GM10266 (cell line): Measurements from ENCODE around the gene GLIS1.

Experiments used
- DNase-seq: peaks from one replicate; pipeline ENCODE4 v3.0.0; 2012; ENCODE audit errors: extremely low spot score
- TF ChIP-seq, protein P1 (sequence below): IDR thresholded peaks from 2 replicates; pipeline ENCODE4 v1.5.1; 2012; ENCODE audit warnings: mild to moderate bottlenecking, low read depth; ENCODE audit not compliant: control insufficient read depth, insufficient read depth; ENCODE audit errors: missing control alignments

GLIS1 gene

DNA sequence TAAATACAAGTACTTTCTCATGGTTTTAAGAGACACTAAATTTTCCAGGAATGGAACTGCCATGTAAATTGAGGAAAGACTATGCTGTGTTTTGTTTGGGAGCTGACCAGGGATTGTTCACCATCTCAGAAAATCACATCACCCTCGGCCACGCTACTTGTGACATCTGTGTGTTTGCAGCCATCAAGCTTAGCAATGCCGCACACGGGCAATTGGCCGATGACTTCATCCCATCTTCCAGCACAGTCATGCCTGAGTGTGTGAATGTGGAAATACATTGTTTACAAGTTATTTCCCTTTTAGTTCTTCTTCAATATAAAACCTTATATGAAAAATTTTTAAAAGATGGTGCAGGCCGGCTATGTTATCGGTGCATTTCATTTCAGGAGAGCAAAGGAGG lies 121.6 kb downstream of the GLIS1 start:
- TF ChIP-seq, protein P1, sequence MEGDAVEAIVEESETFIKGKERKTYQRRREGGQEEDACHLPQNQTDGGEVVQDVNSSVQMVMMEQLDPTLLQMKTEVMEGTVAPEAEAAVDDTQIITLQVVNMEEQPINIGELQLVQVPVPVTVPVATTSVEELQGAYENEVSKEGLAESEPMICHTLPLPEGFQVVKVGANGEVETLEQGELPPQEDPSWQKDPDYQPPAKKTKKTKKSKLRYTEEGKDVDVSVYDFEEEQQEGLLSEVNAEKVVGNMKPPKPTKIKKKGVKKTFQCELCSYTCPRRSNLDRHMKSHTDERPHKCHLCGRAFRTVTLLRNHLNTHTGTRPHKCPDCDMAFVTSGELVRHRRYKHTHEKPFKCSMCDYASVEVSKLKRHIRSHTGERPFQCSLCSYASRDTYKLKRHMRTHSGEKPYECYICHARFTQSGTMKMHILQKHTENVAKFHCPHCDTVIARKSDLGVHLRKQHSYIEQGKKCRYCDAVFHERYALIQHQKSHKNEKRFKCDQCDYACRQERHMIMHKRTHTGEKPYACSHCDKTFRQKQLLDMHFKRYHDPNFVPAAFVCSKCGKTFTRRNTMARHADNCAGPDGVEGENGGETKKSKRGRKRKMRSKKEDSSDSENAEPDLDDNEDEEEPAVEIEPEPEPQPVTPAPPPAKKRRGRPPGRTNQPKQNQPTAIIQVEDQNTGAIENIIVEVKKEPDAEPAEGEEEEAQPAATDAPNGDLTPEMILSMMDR, result no peak
- no peak for DNase-seq

DNA sequence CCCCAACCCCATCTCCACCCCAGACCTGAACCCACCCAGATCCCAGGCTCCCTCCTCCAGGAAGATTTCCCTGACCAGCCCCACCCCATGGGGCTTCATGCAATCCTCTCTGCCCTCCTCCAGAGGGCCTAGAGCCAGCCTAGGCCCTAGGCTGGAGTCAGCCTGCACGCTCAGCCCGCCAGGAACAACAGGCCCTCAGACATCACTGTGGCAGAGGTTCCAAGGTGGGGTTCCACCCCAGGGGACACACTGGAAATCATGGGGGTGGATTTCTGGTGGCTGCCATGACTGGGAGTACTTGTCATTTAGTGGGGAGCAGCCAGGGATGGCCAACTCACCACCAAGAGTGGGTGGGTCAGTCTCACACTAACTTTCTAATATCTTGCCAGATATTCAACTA lies 122.0 kb downstream of the GLIS1 start:
- DNase-seq, result no peak
- TF ChIP-seq, protein P1, result no peak

- DNase-seq, result no peak
- TF ChIP-seq, protein P1, result no peak
Observed at GRCh38 chr1:53616511-53616910, 122.5 kb downstream of the GLIS1 start.

- DNase-seq, result no peak
- TF ChIP-seq, protein P1, result no peak
Observed at GRCh38 chr1:53615101-53615500, 123.9 kb downstream of the GLIS1 start.

GRCh38 chr1:53614231-53615021 lies 124.5 kb downstream of the GLIS1 start:
- TF ChIP-seq, protein P1, result no peak
- no peak for DNase-seq

DNA sequence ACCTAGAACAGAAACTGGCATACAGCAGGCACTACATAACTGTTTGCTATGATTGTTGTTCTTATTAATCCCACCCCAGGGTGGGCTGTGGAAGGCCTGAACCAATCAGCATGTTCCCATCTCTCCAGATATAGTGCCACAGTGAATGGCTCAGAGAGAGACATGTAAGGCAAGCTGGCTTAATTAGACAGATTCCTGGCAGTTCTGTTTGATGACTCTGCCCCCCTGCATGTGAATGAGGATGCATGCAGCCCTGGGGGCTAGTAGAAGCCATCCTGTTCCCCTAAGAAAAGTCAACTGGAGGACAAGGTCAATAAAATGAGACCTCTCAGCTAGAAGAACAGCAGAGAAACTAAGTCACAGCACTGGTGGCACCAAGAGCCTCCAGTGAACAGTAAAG lies 130.3 kb downstream of the GLIS1 start:
- DNase-seq, result no peak
- TF ChIP-seq, protein P1, result no peak

- TF ChIP-seq, protein P1, result no peak
- no peak for DNase-seq
Observed at GRCh38 chr1:53608071-53608470, 130.9 kb downstream of the GLIS1 start.
